SK-N-SH (cell line): ENCODE measurements around the gene WDR26.

ENCODE experiments used
- FOSL2 ChIP-seq: IDR thresholded peaks from 2 replicates; pipeline ENCODE4 v1.4.0; 2012; ENCODE audit warnings: low read depth, mild to moderate bottlenecking, moderate library complexity, borderline replicate concordance
- FOXM1 ChIP-seq: IDR thresholded peaks from 2 replicates; pipeline ENCODE4 v1.4.0; 2012; ENCODE audit warnings: low read depth, mild to moderate bottlenecking
- MEF2A ChIP-seq: IDR thresholded peaks from 2 replicates; pipeline ENCODE4 v1.4.0; 2012; ENCODE audit warnings: low read depth, borderline replicate concordance
- NFIC ChIP-seq: IDR thresholded peaks from 2 replicates; pipeline ENCODE4 v1.4.0; 2012; ENCODE audit warnings: borderline replicate concordance
- REST ChIP-seq: IDR thresholded peaks from 2 replicates; pipeline ENCODE4 v1.6.1; 2012; ENCODE audit warnings: mild to moderate bottlenecking, low read depth, low read length, moderate library complexity
- TAF1 ChIP-seq: IDR thresholded peaks from 2 replicates; pipeline ENCODE4 v1.6.1; 2012; ENCODE audit warnings: low read depth, mild to moderate bottlenecking, low read length, moderate library complexity, borderline replicate concordance
- YY1 ChIP-seq: IDR thresholded peaks from 2 replicates; pipeline ENCODE4 v1.4.0; 2012; ENCODE audit warnings: low read depth, mild to moderate bottlenecking
- ZBTB33 ChIP-seq: IDR thresholded peaks from 2 replicates; pipeline ENCODE4 v1.4.0; 2012; ENCODE audit warnings: low read depth, borderline replicate concordance
- TF ChIP-seq, protein P1 (sequence below): fragments of 200-600 bp; sonication (generic); IDR thresholded peaks from 2 replicates; pipeline ENCODE4 v1.6.1; 2017; ENCODE audit warnings: antibody characterized with exemption, mild to moderate bottlenecking, moderate library complexity
- TF ChIP-seq, protein P2 (sequence below): IDR thresholded peaks from 2 replicates; pipeline ENCODE4 v1.4.0; 2012; ENCODE audit warnings: low read depth

GRCh38 chr1:224482619-224483018, 48.0 kb upstream of the WDR26 start:
- TF ChIP-seq TAF1 (no peak), YY1 (no peak), REST (no peak), ZBTB33 (no peak), MEF2A (no peak), FOSL2 (no peak), NFIC (no peak), FOXM1 (no peak)
- TF ChIP-seq, protein P1, sequence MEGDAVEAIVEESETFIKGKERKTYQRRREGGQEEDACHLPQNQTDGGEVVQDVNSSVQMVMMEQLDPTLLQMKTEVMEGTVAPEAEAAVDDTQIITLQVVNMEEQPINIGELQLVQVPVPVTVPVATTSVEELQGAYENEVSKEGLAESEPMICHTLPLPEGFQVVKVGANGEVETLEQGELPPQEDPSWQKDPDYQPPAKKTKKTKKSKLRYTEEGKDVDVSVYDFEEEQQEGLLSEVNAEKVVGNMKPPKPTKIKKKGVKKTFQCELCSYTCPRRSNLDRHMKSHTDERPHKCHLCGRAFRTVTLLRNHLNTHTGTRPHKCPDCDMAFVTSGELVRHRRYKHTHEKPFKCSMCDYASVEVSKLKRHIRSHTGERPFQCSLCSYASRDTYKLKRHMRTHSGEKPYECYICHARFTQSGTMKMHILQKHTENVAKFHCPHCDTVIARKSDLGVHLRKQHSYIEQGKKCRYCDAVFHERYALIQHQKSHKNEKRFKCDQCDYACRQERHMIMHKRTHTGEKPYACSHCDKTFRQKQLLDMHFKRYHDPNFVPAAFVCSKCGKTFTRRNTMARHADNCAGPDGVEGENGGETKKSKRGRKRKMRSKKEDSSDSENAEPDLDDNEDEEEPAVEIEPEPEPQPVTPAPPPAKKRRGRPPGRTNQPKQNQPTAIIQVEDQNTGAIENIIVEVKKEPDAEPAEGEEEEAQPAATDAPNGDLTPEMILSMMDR, result no peak
- TF ChIP-seq, protein P2, sequence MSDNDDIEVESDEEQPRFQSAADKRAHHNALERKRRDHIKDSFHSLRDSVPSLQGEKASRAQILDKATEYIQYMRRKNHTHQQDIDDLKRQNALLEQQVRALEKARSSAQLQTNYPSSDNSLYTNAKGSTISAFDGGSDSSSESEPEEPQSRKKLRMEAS, result no peak
